ENCODE data around the gene SH3GL3.

GRCh38 chr15:83413054-83413719 lies 34.0 kb upstream of the SH3GL3 start:
- no peak for TF ChIP-seq ZNF23 (tag by site-specific recombination; IDR thresholded peaks at IDR 0.05; ENCODE audit: borderline replicate concordance)
- TF ChIP-seq TCF7L2 (IDR thresholded peaks at IDR 0.05; ENCODE audit: borderline replicate concordance, low read depth, low read length): no peak
- TF ChIP-seq ZNF37A (tag by site-specific recombination; IDR thresholded peaks at IDR 0.05): no peak
- no peak for TF ChIP-seq CTCF (tag by site-specific recombination; IDR thresholded peaks at IDR 0.05)
- no peak for TF ChIP-seq ZSCAN30 (tag by site-specific recombination; IDR thresholded peaks at IDR 0.05)
- no peak for TF ChIP-seq ZNF274 (IDR thresholded peaks at IDR 0.05; ENCODE audit: low read length)
- no peak for TF ChIP-seq ZNF274 (tag by site-specific recombination; IDR thresholded peaks at IDR 0.05; ENCODE audit: borderline replicate concordance)
